Mesothelial cell of epicardium (in vitro differentiated cells): ENCODE measurements around the gene RAB1B. TPM values are rescaled to one million over a fixed set of nuclear protein-coding genes. Genes with fewer than 3 reads are reported as not detected.

Experiments used
- DNase-seq, 2 experiments: peaks; one replicate each; pipeline ENCODE4 v3.0.0; 2021; ENCODE audit warnings: low spot score in 2 of 2; ENCODE audit not compliant: unreplicated experiment in 2 of 2
- H3K27ac Mint-ChIP-seq: 2 replicates; pipeline ENCODE4 v1.8.0; 2021; ENCODE audit warnings: mixed read lengths
- H3K27me3 Mint-ChIP-seq: 2 replicates; pipeline ENCODE4 v1.8.0; 2021; ENCODE audit warnings: low read depth, mixed read lengths
- H3K36me3 Mint-ChIP-seq: 2 replicates; pipeline ENCODE4 v1.8.0; 2021; ENCODE audit warnings: mixed read lengths
- H3K4me1 Mint-ChIP-seq: 2 replicates; pipeline ENCODE4 v1.8.0; 2021; ENCODE audit warnings: mixed read lengths
- H3K4me3 Mint-ChIP-seq: 2 replicates; pipeline ENCODE4 v1.8.0; 2021; ENCODE audit warnings: mild to moderate bottlenecking, moderate library complexity, mixed read lengths
- H3K9me3 Mint-ChIP-seq: 2 replicates; pipeline ENCODE4 v1.8.0; 2021; ENCODE audit warnings: mixed read lengths
- total RNA-seq: library from RNA; stranded (reverse); gene quantifications from 3 replicates; pipeline ENCODE4 v1.2.1, GENCODE V29; 2021
- TF ChIP-seq, protein P1 (sequence below): fragments of 200-600 bp; sonication (generic); IDR thresholded peaks from one replicate; pipeline ENCODE4 v1.5.0; 2021; ENCODE audit warnings: antibody characterized with exemption; ENCODE audit not compliant: unreplicated experiment

RAB1B gene
- total RNA-seq, 1 donor from 2014 or later = 91.8 TPM

DNA sequence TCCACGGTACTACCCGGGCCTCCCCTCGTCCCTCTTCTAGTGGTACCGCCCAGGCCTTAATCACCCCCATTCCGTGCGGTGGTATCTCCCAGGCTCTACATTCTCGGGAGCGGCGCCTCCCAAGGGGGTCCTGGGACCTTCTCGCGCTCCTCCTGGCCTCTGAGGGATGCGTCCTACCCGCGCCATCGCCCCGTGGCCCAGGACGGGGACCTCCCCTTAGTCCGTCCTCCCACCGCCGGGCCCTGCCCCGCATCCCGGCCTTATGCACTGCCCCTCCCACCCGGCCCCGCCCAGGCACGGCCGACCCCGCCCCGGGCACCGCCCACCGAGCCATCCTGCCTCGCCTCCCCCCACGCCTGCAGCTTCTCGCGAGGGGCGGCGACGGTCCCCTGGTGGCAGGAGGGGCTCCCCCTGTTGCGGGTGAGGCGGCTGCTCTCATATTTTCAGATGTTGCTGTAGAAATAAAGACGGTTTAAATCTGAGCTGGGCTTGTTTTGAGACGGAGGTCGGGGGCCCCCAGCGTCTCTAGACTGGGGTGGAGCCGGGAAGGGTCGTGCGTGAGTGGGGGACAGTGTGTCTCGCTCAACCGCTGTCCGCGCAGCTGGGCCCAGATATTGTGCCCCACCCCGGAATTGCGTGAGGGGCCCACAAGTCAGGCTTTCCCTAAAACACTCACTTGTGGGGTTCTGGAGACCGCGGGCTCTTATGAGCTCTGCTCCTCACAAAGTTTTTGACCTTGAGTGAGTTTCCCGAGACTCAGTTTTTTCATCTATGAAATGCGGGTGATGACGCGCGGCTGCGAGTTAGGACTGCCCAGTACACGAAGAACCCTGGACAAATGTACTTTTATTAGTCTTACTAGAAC is 828 bp upstream of the RAB1B start:
- H3K4me1 Mint-ChIP-seq = peaks cover 17% of the 10 kb centered on the region
- peak overlapping the region; percentile 92 for H3K4me3 Mint-ChIP-seq
- H3K27me3 Mint-ChIP-seq = no peaks in the 10 kb centered on the region
- H3K9me3 Mint-ChIP-seq = no peaks in the 10 kb centered on the region
- peak overlapping the region; percentile 100 for H3K27ac Mint-ChIP-seq
- peaks cover 19% of the 10 kb centered on the region for H3K36me3 Mint-ChIP-seq
- peak; percentile 87 to 90 for DNase-seq
- TF ChIP-seq, protein P1, sequence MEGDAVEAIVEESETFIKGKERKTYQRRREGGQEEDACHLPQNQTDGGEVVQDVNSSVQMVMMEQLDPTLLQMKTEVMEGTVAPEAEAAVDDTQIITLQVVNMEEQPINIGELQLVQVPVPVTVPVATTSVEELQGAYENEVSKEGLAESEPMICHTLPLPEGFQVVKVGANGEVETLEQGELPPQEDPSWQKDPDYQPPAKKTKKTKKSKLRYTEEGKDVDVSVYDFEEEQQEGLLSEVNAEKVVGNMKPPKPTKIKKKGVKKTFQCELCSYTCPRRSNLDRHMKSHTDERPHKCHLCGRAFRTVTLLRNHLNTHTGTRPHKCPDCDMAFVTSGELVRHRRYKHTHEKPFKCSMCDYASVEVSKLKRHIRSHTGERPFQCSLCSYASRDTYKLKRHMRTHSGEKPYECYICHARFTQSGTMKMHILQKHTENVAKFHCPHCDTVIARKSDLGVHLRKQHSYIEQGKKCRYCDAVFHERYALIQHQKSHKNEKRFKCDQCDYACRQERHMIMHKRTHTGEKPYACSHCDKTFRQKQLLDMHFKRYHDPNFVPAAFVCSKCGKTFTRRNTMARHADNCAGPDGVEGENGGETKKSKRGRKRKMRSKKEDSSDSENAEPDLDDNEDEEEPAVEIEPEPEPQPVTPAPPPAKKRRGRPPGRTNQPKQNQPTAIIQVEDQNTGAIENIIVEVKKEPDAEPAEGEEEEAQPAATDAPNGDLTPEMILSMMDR = no peak

DNA sequence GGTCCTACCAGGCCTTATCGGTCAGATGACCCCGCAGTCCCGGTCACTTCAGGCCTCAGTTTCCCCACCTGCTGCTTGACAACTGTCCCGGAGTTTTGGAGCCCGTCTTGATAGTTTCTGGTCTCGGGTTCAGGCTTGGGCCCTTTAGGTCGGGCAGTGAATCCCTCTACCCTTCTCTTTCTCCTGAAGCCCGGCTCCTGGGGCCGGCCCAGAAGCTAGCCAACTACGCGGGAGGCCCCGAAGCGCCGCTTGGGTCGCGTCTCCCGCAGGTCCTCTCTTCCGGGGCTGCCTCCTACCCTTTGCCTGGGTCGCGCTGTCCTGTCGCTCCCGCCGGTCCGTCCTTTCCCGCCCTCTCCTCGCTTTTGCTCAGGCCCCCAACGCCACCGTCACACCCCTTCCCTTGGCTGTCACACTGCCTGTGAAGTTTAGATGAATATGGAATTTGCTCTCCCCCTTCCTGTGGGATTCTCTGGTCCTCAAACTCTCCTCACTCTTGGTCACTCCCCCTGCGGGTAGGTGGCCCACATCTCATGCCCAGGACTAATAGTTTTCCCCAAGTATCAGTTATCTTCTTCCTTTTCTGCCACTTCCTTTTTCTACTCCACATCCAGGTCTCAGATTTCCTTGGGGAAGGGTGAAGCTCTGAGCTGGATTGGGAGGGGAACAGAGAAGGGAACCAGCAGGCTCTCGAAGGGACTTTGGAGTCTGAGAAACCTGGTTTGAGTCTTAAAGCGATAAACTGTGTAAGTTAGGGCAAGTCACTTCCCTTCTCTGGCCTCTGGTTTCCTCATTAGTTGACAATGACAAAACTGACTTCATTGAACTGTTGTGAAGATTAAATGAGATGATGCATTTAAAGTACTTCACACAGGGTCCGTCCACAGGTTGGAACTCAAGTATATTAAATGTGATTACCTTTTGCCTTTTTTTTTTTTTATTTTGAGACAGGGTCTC is 790 bp downstream of the RAB1B start:
- TF ChIP-seq, protein P1 = no peak
- H3K27me3 Mint-ChIP-seq = no peaks in the 10 kb centered on the region
- peak overlapping the region; percentile 92 for H3K4me3 Mint-ChIP-seq
- H3K4me1 Mint-ChIP-seq = peaks cover 17% of the 10 kb centered on the region
- peak overlapping the region; percentile 100 for H3K27ac Mint-ChIP-seq
- no peaks in the 10 kb centered on the region for H3K9me3 Mint-ChIP-seq
- H3K36me3 Mint-ChIP-seq = peaks cover 27% of the 10 kb centered on the region
- peak in 1 of 2 experiments; percentile 55 for DNase-seq

DNA sequence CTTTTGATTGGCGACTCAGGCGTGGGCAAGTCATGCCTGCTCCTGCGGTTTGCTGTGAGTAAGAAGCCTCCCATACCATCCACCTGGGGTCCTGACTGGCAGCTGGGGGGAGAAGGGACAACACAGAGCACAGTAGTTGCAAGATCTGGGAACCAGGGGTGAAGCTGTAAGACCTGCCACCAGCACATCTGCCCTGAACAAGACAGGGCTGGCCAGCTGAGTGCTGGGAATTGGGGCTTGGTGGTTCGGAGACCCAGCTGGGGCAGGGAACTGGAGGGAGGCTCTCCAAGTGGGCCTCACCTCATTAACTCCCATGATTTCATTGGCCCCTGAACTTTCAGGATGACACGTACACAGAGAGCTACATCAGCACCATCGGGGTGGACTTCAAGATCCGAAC is 3.4 kb downstream of the RAB1B start:
- DNase-seq = no peak

DNA sequence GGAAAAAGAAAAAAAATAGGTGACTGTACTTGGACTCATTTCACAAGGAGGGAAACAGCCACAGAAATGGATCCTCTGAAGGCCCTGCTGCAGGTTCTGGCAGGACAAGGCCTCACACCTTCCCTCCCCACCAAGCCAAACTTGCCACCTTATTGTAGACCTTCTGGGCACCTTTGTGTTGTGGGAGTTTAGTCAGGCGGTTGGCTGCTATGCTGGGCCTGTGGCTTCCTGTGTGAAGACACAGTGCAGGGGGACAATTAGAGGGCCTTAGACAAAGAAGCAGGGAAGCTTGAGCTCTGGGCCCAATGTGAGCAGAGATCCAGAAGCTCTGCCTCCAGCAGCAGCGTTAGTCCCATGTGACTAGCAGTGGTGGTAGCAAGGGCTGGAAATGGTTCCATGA is 4.2 kb downstream of the RAB1B start:
- TF ChIP-seq, protein P1 = no peak
- Mint-ChIP-seq H3K27ac (no peak overlapping the region), H3K9me3 (no peaks in the 10 kb centered on the region), H3K4me3 (no peak overlapping the region), H3K36me3 (peaks cover 24% of the 10 kb centered on the region), H3K27me3 (no peaks in the 10 kb centered on the region), H3K4me1 (peaks cover 11% of the 10 kb centered on the region)
- DNase-seq = no peak

More for the DNA sequence above, 3.4 kb downstream of the RAB1B start:
- no peak overlapping the region for H3K4me3 Mint-ChIP-seq
- peaks cover 17% of the 10 kb centered on the region for H3K4me1 Mint-ChIP-seq
- peaks cover 26% of the 10 kb centered on the region for H3K36me3 Mint-ChIP-seq
- TF ChIP-seq, protein P1 = no peak
- no peaks in the 10 kb centered on the region for H3K9me3 Mint-ChIP-seq
- H3K27ac Mint-ChIP-seq = no peak overlapping the region
- no peaks in the 10 kb centered on the region for H3K27me3 Mint-ChIP-seq

DNA sequence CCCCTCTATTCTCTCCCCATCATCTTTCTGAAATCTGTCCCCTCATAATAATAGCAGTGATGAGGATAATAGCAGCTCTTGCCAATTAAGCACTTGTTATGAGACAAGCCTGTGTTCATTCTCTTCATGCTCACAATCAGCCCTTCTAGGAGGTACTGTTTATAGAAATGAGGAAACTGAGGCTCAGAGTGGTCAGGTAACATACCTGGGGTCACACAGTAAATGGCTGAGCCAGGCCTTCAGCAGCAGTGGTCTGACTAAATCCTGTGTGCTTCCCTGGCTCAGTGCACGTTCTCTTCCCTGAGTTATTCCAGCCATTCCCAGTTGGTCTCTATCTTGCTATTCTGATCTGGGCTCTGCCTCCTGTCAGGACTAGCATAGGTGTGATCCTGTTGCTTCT is 5.8 kb downstream of the RAB1B start:
- Mint-ChIP-seq H3K9me3 (no peaks in the 10 kb centered on the region), H3K27me3 (no peaks in the 10 kb centered on the region), H3K4me3 (no peak overlapping the region), H3K27ac (no peak overlapping the region), H3K4me1 (peaks cover 14% of the 10 kb centered on the region), H3K36me3 (peaks cover 24% of the 10 kb centered on the region)
- TF ChIP-seq, protein P1 = no peak
- DNase-seq = no peak
